ENCODE data around the gene ARHGAP15. TPM values are rescaled to one million over a fixed set of nuclear protein-coding genes. Genes with fewer than 3 reads are reported as not detected.
"Not testable (repeated sequence)": the region's sequence is repeated elsewhere in the genome, so short reads cannot be mapped to it uniquely, and the experiment has no call there.

ARHGAP15 gene
- total and polyA plus RNA-seq, 3 experiments from 2014 or later: 41.3 to 328 (median 41.4) TPM

DNA sequence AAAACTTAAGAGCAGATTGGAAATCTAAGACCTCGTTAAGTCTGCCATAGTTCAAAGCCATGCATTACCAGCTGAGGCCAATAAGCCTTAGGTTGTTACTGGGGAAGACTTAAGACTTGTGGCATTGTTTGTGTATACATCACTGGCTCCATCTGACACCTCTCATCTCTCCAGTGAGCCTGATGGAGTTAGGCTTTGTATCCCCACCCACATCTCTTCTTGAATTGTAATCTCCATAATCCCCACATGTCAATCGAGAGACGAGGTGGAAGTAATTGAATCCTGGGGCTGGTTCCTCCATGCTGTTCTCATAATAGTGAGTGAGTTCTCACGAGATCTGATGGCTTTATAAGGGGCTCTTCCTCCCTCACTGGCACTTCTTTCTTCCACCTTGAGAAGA is 404.6 kb downstream of the ARHGAP15 start:
- H3K27me3 ChIP-seq (ENCODE audit: insufficient read depth, low read length, poor library complexity, severe bottlenecking): no peaks in the 10 kb centered on the region
- Mint-ChIP-seq H3K4me3 (no peak overlapping the region), H3K27me3 (no peaks in the 10 kb centered on the region), H3K36me3 (peaks cover 38 to 71% (median 43%) of the 10 kb centered on the region in 3 donors), H3K27ac (peak overlapping the region in 3 of 8 donors; percentile 23 to 71 (median 51)), H3K4me1 (peaks cover 18 to 28% (median 28%) of the 10 kb centered on the region in 3 donors), H3K9me3 (peaks cover 2 to 13% (median 2%) of the 10 kb centered on the region in 5 donors)
- POLR2A ChIA-PET: no interaction called here
- DNase-seq: no peak
- CTCF ChIA-PET: no interaction called here
- H3K27ac ChIP-seq (ENCODE audit: low read depth, low read length): no peak overlapping the region
- H3K9me3 ChIP-seq (ENCODE audit: low read length): no peaks in the 10 kb centered on the region
- no peaks in the 10 kb centered on the region for H3K4me1 ChIP-seq (ENCODE audit: insufficient read depth, low read length)
- peaks cover 16% of the 10 kb centered on the region for H3K36me3 ChIP-seq (ENCODE audit: insufficient read depth, low read length)
- H3K4me3 ChIP-seq (ENCODE audit: low read length): no peak overlapping the region

GRCh38 chr2:143535802-143536201 is 406.6 kb downstream of the ARHGAP15 start:
- Mint-ChIP-seq H3K27ac (no peak overlapping the region), H3K36me3 (peaks cover 40 to 64% (median 44%) of the 10 kb centered on the region in 3 donors), H3K9me3 (peaks cover 2 to 13% (median 2%) of the 10 kb centered on the region in 5 donors), H3K27me3 (no peaks in the 10 kb centered on the region), H3K4me3 (no peak overlapping the region), H3K4me1 (peaks cover 15 to 34% (median 26%) of the 10 kb centered on the region in 3 donors)
- CTCF ChIA-PET: no interaction called here
- Histone ChIP-seq H3K27ac (ENCODE audit: low read depth, low read length) (no peak overlapping the region), H3K9me3 (ENCODE audit: low read length) (no peaks in the 10 kb centered on the region), H3K4me3 (ENCODE audit: low read length) (no peak overlapping the region), H3K4me1 (ENCODE audit: insufficient read depth, low read length) (no peaks in the 10 kb centered on the region), H3K27me3 (ENCODE audit: insufficient read depth, low read length, poor library complexity, severe bottlenecking) (no peaks in the 10 kb centered on the region), H3K36me3 (ENCODE audit: insufficient read depth, low read length) (peaks cover 16% of the 10 kb centered on the region)
- DNase-seq: no peak
- POLR2A ChIA-PET: no interaction called here

DNA sequence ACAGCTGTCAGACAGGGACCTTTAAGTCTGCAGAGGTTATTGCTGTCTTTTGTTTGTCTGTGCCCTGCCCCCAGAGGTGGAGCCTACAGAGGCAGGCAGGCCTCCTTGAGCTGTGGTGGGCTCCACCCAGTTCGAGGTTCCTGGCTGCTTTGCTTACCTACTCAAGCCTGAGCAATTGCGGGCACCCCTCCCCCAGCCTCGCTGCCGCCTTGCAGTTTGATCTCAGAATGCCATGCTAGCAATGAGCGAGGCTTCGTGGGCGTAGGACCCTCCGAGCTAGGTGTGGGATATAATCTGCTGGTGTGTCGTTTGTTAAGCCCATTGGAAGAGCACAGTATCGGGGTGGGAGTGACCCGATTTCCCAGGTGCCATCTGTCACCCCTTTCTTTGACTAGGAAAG is 412.7 kb downstream of the ARHGAP15 start:
- POLR2A ChIA-PET; H3K9me3 Mint-ChIP-seq; H3K9me3 ChIP-seq (ENCODE audit: low read length); H3K27ac ChIP-seq (ENCODE audit: low read depth, low read length); H3K27me3 Mint-ChIP-seq; H3K4me1 ChIP-seq (ENCODE audit: insufficient read depth, low read length); H3K4me3 Mint-ChIP-seq; H3K27me3 ChIP-seq (ENCODE audit: insufficient read depth, low read length, poor library complexity, severe bottlenecking); H3K27ac Mint-ChIP-seq; H3K4me3 ChIP-seq (ENCODE audit: low read length); DNase-seq; CTCF ChIA-PET; H3K36me3 ChIP-seq (ENCODE audit: insufficient read depth, low read length): not testable (repeated sequence)
- Mint-ChIP-seq H3K4me1 (peaks cover 49 to 75% (median 75%) of the 10 kb centered on the region in 3 donors), H3K36me3 (peaks cover 22 to 49% (median 24%) of the 10 kb centered on the region in 3 donors)

- Mint-ChIP-seq H3K27me3 (no peaks in the 10 kb centered on the region), H3K27ac (peak overlapping the region in 6 of 8 donors; percentile 8 to 73 (median 32)), H3K36me3 (peaks cover 16 to 55% (median 21%) of the 10 kb centered on the region in 3 donors), H3K9me3 (no peaks in the 10 kb centered on the region), H3K4me3 (peak overlapping the region in 5 of 7 donors; percentile 7 to 60 (median 26)), H3K4me1 (peaks cover 47 to 69% (median 69%) of the 10 kb centered on the region in 3 donors)
- Histone ChIP-seq H3K27ac (ENCODE audit: low read depth, low read length) (no peak overlapping the region), H3K4me1 (ENCODE audit: insufficient read depth, low read length) (peaks cover 10% of the 10 kb centered on the region), H3K36me3 (ENCODE audit: insufficient read depth, low read length) (no peaks in the 10 kb centered on the region), H3K27me3 (ENCODE audit: insufficient read depth, low read length, poor library complexity, severe bottlenecking) (no peaks in the 10 kb centered on the region), H3K9me3 (ENCODE audit: low read length) (no peaks in the 10 kb centered on the region), H3K4me3 (ENCODE audit: low read length) (peak overlapping the region; percentile 11)
- DNase-seq: peak in 2 of 5 donors; percentile 10 to 35
- POLR2A ChIA-PET: no interaction called here
- CTCF ChIA-PET: no interaction called here
These were observed 416.1 kb downstream of the ARHGAP15 start for GRCh38 chr2:143545059-143545948.

DNA sequence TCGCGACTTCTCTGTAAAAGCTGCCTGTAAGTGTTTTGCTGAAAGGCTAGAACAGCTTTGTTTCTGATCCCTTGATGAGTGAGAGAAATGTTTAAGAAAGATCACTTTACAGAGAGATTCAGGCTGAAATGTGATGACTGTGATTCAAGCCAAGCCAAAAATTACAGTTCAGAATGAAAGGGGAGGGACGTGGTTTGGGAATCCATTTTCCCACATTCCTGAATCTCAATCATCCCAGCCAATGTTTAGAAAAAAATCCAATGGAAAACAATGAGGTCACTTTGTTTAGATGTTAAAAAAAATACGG is 416.7 kb downstream of the ARHGAP15 start:
- no peaks in the 10 kb centered on the region for H3K9me3 ChIP-seq (ENCODE audit: low read length)
- Mint-ChIP-seq H3K36me3 (peaks cover 10 to 50% (median 17%) of the 10 kb centered on the region in 3 donors), H3K9me3 (no peaks in the 10 kb centered on the region), H3K4me3 (no peak overlapping the region), H3K27me3 (no peaks in the 10 kb centered on the region), H3K4me1 (peaks cover 43 to 65% (median 63%) of the 10 kb centered on the region in 3 donors), H3K27ac (peak overlapping the region in 1 of 8 donors; percentile 8)
- ChIA-PET POLR2A (no interaction called here), CTCF (no interaction called here)
- H3K27me3 ChIP-seq (ENCODE audit: insufficient read depth, low read length, poor library complexity, severe bottlenecking): no peaks in the 10 kb centered on the region
- no peak for DNase-seq
- no peaks in the 10 kb centered on the region for H3K36me3 ChIP-seq (ENCODE audit: insufficient read depth, low read length)
- H3K4me1 ChIP-seq (ENCODE audit: insufficient read depth, low read length): peaks cover 10% of the 10 kb centered on the region
- H3K27ac ChIP-seq (ENCODE audit: low read depth, low read length): no peak overlapping the region
- H3K4me3 ChIP-seq (ENCODE audit: low read length): no peak overlapping the region

- Mint-ChIP-seq H3K4me1 (peaks cover 35 to 57% (median 53%) of the 10 kb centered on the region in 3 donors), H3K9me3 (no peaks in the 10 kb centered on the region), H3K4me3 (no peak overlapping the region), H3K27me3 (no peaks in the 10 kb centered on the region), H3K27ac (peak overlapping the region in 2 of 8 donors; percentile 6 to 40), H3K36me3 (peaks cover 3 to 48% (median 12%) of the 10 kb centered on the region in 3 donors)
- Histone ChIP-seq H3K4me3 (ENCODE audit: low read length) (no peak overlapping the region), H3K9me3 (ENCODE audit: low read length) (no peaks in the 10 kb centered on the region), H3K36me3 (ENCODE audit: insufficient read depth, low read length) (no peaks in the 10 kb centered on the region), H3K27me3 (ENCODE audit: insufficient read depth, low read length, poor library complexity, severe bottlenecking) (no peaks in the 10 kb centered on the region), H3K4me1 (ENCODE audit: insufficient read depth, low read length) (peaks cover 10% of the 10 kb centered on the region), H3K27ac (ENCODE audit: low read depth, low read length) (no peak overlapping the region)
- CTCF ChIA-PET: no interaction called here
- no peak for DNase-seq
- POLR2A ChIA-PET: no interaction called here
These were observed 418.8 kb downstream of the ARHGAP15 start for GRCh38 chr2:143548032-143548431.

- Histone ChIP-seq H3K4me1 (ENCODE audit: insufficient read depth, low read length) (no peaks in the 10 kb centered on the region), H3K9me3 (ENCODE audit: low read length) (no peaks in the 10 kb centered on the region), H3K36me3 (ENCODE audit: insufficient read depth, low read length) (no peaks in the 10 kb centered on the region), H3K4me3 (ENCODE audit: low read length) (no peak overlapping the region), H3K27me3 (ENCODE audit: insufficient read depth, low read length, poor library complexity, severe bottlenecking) (no peaks in the 10 kb centered on the region), H3K27ac (ENCODE audit: low read depth, low read length) (no peak overlapping the region)
- Mint-ChIP-seq H3K9me3 (no peaks in the 10 kb centered on the region), H3K4me3 (no peak overlapping the region), H3K36me3 (peaks cover 3 to 48% (median 11%) of the 10 kb centered on the region in 3 donors), H3K27me3 (no peaks in the 10 kb centered on the region), H3K4me1 (peaks cover 16 to 35% (median 33%) of the 10 kb centered on the region in 3 donors), H3K27ac (no peak overlapping the region)
- CTCF ChIA-PET: no interaction called here
- POLR2A ChIA-PET: no interaction called here
- DNase-seq: no peak
These were observed 421.3 kb downstream of the ARHGAP15 start for GRCh38 chr2:143550500-143550899.

DNA sequence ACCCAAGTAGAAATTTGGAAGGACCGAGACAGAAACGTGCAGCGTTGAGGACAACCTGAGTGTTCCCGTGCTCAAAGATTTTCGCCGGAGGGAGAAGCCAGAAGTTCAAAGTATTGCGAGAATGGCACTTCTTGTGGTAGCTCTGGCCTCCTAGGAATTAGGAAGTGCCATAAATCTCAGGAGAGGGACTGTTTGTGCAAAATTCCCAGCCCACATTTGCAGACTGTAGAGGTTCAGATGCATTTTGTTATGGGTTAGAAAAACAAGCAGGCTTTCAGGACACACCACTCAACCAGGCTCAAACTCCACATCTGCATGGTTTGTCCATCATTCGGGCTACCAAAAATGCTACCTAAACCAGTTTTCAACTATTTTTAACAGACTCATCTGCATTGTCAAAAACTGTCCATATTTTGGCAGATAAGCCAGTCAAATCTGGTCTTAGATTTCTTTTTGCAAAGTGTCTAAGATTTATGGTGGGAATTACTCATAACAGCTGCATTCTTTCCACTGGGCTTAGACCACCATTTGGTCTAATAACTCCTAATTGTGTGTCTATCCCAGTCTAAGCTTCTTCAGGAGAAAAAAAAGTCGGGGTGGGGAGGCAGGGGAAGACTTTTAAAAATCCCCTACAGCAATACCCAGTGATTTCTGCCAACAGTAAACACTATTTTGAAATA is 422.9 kb downstream of the ARHGAP15 start:
- peaks cover 7% of the 10 kb centered on the region for H3K36me3 ChIP-seq (ENCODE audit: insufficient read depth, low read length)
- Mint-ChIP-seq H3K27ac (peak overlapping the region in 1 of 8 donors; percentile 21), H3K4me1 (peaks cover 9 to 28% (median 21%) of the 10 kb centered on the region in 3 donors), H3K27me3 (no peaks in the 10 kb centered on the region), H3K36me3 (peaks cover 13 to 49% (median 13%) of the 10 kb centered on the region in 3 donors), H3K4me3 (no peak overlapping the region), H3K9me3 (no peaks in the 10 kb centered on the region)
- H3K27me3 ChIP-seq (ENCODE audit: insufficient read depth, low read length, poor library complexity, severe bottlenecking): no peaks in the 10 kb centered on the region
- no peaks in the 10 kb centered on the region for H3K9me3 ChIP-seq (ENCODE audit: low read length)
- H3K27ac ChIP-seq (ENCODE audit: low read depth, low read length): no peak overlapping the region
- ChIA-PET POLR2A (no interaction called here), CTCF (no interaction called here)
- H3K4me3 ChIP-seq (ENCODE audit: low read length): no peak overlapping the region
- no peaks in the 10 kb centered on the region for H3K4me1 ChIP-seq (ENCODE audit: insufficient read depth, low read length)
- DNase-seq: no peak

Data from CD8-positive, alpha-beta memory T cell (primary cell).